ENCODE data around the gene NNMT. TPM values are rescaled to one million over a fixed set of nuclear protein-coding genes. Genes with fewer than 3 reads are reported as not detected.

Gene NNMT
- total and polyA plus RNA-seq, 2 donors (not counting 3 experiments of a cell fraction or from before 2014, with no cell fraction given): 330 to 454 TPM

GRCh38 chr11:114317787-114318137 lies 21.6 kb downstream of the NNMT start:
- CTCF ChIA-PET: interaction anchor here (0.7 to 4.5 kb wide), 13 partner anchors 9 to 420 kb away, joined by 3 to 24 read pairs (median 5); partner anchors contain the start of gene NNMT
- Histone ChIP-seq H3K9me3 (replicated peaks; ENCODE audit: control insufficient read depth, insufficient read depth, low read length) (no peaks in the 10 kb centered on the region), H3K79me2 (ENCODE audit: control insufficient read depth, insufficient read depth, low read length) (peaks cover under 1% of the 10 kb centered on the region), H3K27ac (ENCODE audit: insufficient read depth, low read depth, low read length) (no peak overlapping the region), H3K27me3 (ENCODE audit: control insufficient read depth in 2 of 2, insufficient read depth in 2 of 2, low read length in 2 of 2) (no peaks in the 10 kb centered on the region), H3K4me3 (replicated peaks in 1 of 3; ENCODE audit: insufficient read depth in 1 of 3, low read depth in 1 of 3, low read length in 3 of 3) (no peak overlapping the region), H2AFZ (ENCODE audit: low read depth, low read length) (no peak overlapping the region), H3K9ac (replicated peaks; ENCODE audit: extremely low read depth, insufficient read depth, low read length) (no peak overlapping the region), H3K4me2 (ENCODE audit: insufficient read depth, low read length) (peak overlapping the region; percentile 20), H3K9me1 (replicated peaks; ENCODE audit: control insufficient read depth, extremely low read depth, insufficient read depth, low read length) (no peaks in the 10 kb centered on the region), H3K4me1 (ENCODE audit: control insufficient read depth, extremely low read depth, insufficient read depth, low read length) (peaks cover 26% of the 10 kb centered on the region), H3K36me3 (ENCODE audit: control insufficient read depth in 2 of 2, extremely low read depth in 1 of 2, insufficient read depth in 2 of 2, low read length in 2 of 2) (peaks cover 8 to 9% of the 10 kb centered on the region in 2 experiments), H4K20me1 (replicated peaks; ENCODE audit: control insufficient read depth, extremely low read depth, insufficient read depth, low read length) (no peaks in the 10 kb centered on the region)
- dilution Hi-C loops (cut with MboI; ENCODE audit: extremely low pct_ligation_motif_present, low sequenced_read_pairs) (no loop called here), intact Hi-C loops (cut with micrococcal nuclease) (loop anchor here (1.0 kb wide), 4 partner anchors 21 to 294 kb away; partner anchors contain the start of gene NNMT)
- TF ChIP-seq EZH2 (IDR thresholded peaks at IDR 0.05; ENCODE audit: borderline replicate concordance, low read depth, low read length, severe bottlenecking) (no peak), JUN (IDR thresholded peaks at IDR 0.05; ENCODE audit: borderline replicate concordance, insufficient read depth, insufficient read length, low read depth) (no peak), CTCF (IDR thresholded peaks at IDR 0.05; ENCODE audit: extremely low read depth in 1 of 2, insufficient read depth in 1 of 2, low read depth in 1 of 2, low read length in 2 of 2) (peak; percentile 50 to 62), POLR2AphosphoS5 (IDR thresholded peaks at IDR 0.05; ENCODE audit: insufficient read depth, low read depth, low read length) (no peak), MAX (IDR thresholded peaks at IDR 0.05; ENCODE audit: insufficient read depth, insufficient read length) (peak; percentile 29), POLR2A (IDR thresholded peaks at IDR 0.05; ENCODE audit: low read depth, low read length) (no peak), GATA2 (IDR thresholded peaks at IDR 0.05; ENCODE audit: insufficient read depth, insufficient read length, low read depth, low read length) (no peak), MYC (IDR thresholded peaks at IDR 0.05; ENCODE audit: low read depth, low read length) (no peak)
- BruUV-seq (replicated peaks): no TSS peak
- DNase-seq (ENCODE audit: low read depth, low spot score) (peak; percentile 73), FAIRE-seq (peak; percentile 79)
- POLR2A ChIA-PET: no interaction called here

All from endothelial cell of umbilical vein (primary cell).